ENCODE results near the gene MANSC1.

DNA sequence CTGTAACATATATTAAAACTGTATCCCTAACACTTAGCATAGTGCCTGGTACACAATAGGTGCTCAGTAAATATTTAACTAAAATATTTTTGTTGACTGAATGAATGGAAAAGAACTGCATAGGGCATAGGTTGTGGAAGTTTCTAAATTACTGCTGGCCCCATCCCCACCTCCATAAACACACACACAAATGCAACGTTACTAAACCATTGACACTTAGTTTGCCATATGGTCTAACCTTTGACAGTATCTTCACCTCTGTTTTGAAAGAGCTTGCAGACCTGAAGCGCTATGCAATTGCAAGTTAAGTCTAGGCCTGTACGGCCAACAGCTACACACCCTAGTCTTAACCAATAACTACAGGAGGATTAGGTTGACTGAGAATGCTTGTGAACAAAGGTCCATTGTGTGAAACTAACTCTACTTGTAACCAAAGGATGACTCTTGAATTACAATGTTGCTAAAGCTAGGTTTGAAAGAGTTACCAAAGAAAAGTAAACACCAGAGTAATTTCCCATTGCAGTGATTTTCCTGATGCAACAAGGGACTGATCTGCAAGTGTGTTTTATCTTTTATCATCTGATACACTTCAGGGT lies 924 bp upstream of the MANSC1 start:
- TF ChIP-seq, protein P1, sequence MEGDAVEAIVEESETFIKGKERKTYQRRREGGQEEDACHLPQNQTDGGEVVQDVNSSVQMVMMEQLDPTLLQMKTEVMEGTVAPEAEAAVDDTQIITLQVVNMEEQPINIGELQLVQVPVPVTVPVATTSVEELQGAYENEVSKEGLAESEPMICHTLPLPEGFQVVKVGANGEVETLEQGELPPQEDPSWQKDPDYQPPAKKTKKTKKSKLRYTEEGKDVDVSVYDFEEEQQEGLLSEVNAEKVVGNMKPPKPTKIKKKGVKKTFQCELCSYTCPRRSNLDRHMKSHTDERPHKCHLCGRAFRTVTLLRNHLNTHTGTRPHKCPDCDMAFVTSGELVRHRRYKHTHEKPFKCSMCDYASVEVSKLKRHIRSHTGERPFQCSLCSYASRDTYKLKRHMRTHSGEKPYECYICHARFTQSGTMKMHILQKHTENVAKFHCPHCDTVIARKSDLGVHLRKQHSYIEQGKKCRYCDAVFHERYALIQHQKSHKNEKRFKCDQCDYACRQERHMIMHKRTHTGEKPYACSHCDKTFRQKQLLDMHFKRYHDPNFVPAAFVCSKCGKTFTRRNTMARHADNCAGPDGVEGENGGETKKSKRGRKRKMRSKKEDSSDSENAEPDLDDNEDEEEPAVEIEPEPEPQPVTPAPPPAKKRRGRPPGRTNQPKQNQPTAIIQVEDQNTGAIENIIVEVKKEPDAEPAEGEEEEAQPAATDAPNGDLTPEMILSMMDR (IDR thresholded peaks at IDR 0.05 in 2 of 3, conservative IDR thresholded peaks at IDR 0.05 in 1 of 3; ENCODE audit: insufficient read depth in 2 of 3, low read depth in 1 of 3, low read length in 3 of 3), result no peak
- TF ChIP-seq RCOR1 (IDR thresholded peaks at IDR 0.05; ENCODE audit: borderline replicate concordance in 1 of 2, low read depth in 2 of 2, low read length in 2 of 2), result no peak
- TF ChIP-seq POLR2AphosphoS5 (IDR thresholded peaks at IDR 0.05; ENCODE audit: control insufficient read depth, insufficient read depth, low read depth, low read length), result no peak
- TF ChIP-seq, protein P2, sequence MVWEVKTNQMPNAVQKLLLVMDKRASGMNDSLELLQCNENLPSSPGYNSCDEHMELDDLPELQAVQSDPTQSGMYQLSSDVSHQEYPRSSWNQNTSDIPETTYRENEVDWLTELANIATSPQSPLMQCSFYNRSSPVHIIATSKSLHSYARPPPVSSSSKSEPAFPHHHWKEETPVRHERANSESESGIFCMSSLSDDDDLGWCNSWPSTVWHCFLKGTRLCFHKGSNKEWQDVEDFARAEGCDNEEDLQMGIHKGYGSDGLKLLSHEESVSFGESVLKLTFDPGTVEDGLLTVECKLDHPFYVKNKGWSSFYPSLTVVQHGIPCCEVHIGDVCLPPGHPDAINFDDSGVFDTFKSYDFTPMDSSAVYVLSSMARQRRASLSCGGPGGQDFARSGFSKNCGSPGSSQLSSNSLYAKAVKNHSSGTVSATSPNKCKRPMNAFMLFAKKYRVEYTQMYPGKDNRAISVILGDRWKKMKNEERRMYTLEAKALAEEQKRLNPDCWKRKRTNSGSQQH (CRISPR knock-in tag; IDR thresholded peaks at IDR 0.05), result no peak
- TF ChIP-seq BRD4 (IDR thresholded peaks at IDR 0.05), result no peak
- no peak for TF ChIP-seq FOXA3 (CRISPR knock-in tag; conservative IDR thresholded peaks at IDR 0.05 in 1 of 2, IDR thresholded peaks at IDR 0.05 in 1 of 2)
- TF ChIP-seq SP1 (CRISPR knock-in tag; IDR thresholded peaks at IDR 0.05), result no peak
- TF ChIP-seq ZNF175 (CRISPR knock-in tag; IDR thresholded peaks at IDR 0.05; ENCODE audit: low read depth), result no peak
- TF ChIP-seq, protein P3, sequence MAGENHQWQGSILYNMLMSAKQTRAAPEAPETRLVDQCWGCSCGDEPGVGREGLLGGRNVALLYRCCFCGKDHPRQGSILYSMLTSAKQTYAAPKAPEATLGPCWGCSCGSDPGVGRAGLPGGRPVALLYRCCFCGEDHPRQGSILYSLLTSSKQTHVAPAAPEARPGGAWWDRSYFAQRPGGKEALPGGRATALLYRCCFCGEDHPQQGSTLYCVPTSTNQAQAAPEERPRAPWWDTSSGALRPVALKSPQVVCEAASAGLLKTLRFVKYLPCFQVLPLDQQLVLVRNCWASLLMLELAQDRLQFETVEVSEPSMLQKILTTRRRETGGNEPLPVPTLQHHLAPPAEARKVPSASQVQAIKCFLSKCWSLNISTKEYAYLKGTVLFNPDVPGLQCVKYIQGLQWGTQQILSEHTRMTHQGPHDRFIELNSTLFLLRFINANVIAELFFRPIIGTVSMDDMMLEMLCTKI (IDR thresholded peaks at IDR 0.05; ENCODE audit: partially characterized antibody), result no peak
- TF ChIP-seq ELF1 (tag; IDR thresholded peaks at IDR 0.05), result no peak

Measured in K562 (cell line).